Stimulated activated CD8-positive, alpha-beta memory T cell treated with anti-CD3 and anti-CD28 coated beads, Interleukin-7, amount 100 ng/mL, for 1 hour (primary cell): ENCODE results near the gene CALML3.

Experiments used
- DNase-seq, 2 donors: peaks; one replicate each; pipeline ENCODE4 v3.0.0-alpha.2; 2020; ENCODE audit warnings: low read depth in 2 of 2

CALML3 gene

GRCh38 chr10:5506751-5507648, 17.8 kb upstream of the CALML3 start:
- no peak for DNase-seq

- no peak for DNase-seq
These were observed 17.1 kb upstream of the CALML3 start for GRCh38 chr10:5507649-5508131.

GRCh38 chr10:5508161-5508604, 16.6 kb upstream of the CALML3 start:
- no peak for DNase-seq

GRCh38 chr10:5508786-5509185, 16.0 kb upstream of the CALML3 start:
- no peak for DNase-seq

- no peak for DNase-seq
These were observed 15.5 kb upstream of the CALML3 start for GRCh38 chr10:5509236-5509635.

- DNase-seq = no peak
These were observed 15.1 kb upstream of the CALML3 start for GRCh38 chr10:5509691-5510090.

- no peak for DNase-seq
These were observed 14.3 kb upstream of the CALML3 start for GRCh38 chr10:5510281-5511072.

- no peak for DNase-seq
These were observed 13.4 kb upstream of the CALML3 start for GRCh38 chr10:5511231-5511884.

GRCh38 chr10:5511885-5512280, 12.9 kb upstream of the CALML3 start:
- no peak for DNase-seq

- no peak for DNase-seq
These were observed 12.4 kb upstream of the CALML3 start for GRCh38 chr10:5512331-5512730.

GRCh38 chr10:5512881-5513612, 11.7 kb upstream of the CALML3 start:
- no peak for DNase-seq

GRCh38 chr10:5514226-5514850, 10.4 kb upstream of the CALML3 start:
- no peak for DNase-seq

- DNase-seq = no peak
These were observed 8.6 kb upstream of the CALML3 start for GRCh38 chr10:5515948-5516761.

GRCh38 chr10:5517546-5517945, 7.2 kb upstream of the CALML3 start:
- no peak for DNase-seq

- DNase-seq = no peak
These were observed 6.6 kb upstream of the CALML3 start for GRCh38 chr10:5518143-5518542.

GRCh38 chr10:5519054-5519453, 5.7 kb upstream of the CALML3 start:
- DNase-seq = no peak

- DNase-seq = no peak
These were observed 1.7 kb upstream of the CALML3 start for GRCh38 chr10:5522913-5523560.

GRCh38 chr10:5523796-5524574, 776 bp upstream of the CALML3 start:
- DNase-seq = no peak
